Stimulated activated CD4-positive, alpha-beta T cell treated with anti-CD3 and anti-CD28 coated beads, Interleukin-15, amount 100 ng/mL, for 48 hours (primary cell): ENCODE measurements around the gene CCNF.
A peak's percentile ranks its signal among the peaks of the same experiment; 100 is the strongest.

Experiments used
- DNase-seq, 2 donors: peaks; one replicate each; pipeline ENCODE4 v3.0.0-alpha.2; 2020; ENCODE audit warnings: low read depth in 2 of 2

Gene CCNF

GRCh38 chr16:2456551-2457153 is 27.4 kb downstream of the CCNF start:
- DNase-seq: no peak

- no peak for DNase-seq
Observed at GRCh38 chr16:2457267-2457666, 28.0 kb downstream of the CCNF start.

GRCh38 chr16:2457946-2458345 is 28.7 kb downstream of the CCNF start:
- DNase-seq: no peak

- DNase-seq: no peak
Observed at GRCh38 chr16:2458887-2459646, 29.8 kb downstream of the CCNF start.

GRCh38 chr16:2459647-2460390 is 30.6 kb downstream of the CCNF start, which contains the start of gene TEDC2:
TSS of gene TEDC2 (plus strand) at chr16:2460109. CDS start at chr16:2460145, 36 bp downstream.
- peak; percentile 95 to 98 for DNase-seq

- DNase-seq: no peak
Observed at GRCh38 chr16:2460391-2460713, 31.1 kb downstream of the CCNF start.

- no peak for DNase-seq
Observed at GRCh38 chr16:2460916-2461315, 31.7 kb downstream of the CCNF start.

GRCh38 chr16:2462031-2462866 is 33.0 kb downstream of the CCNF start:
- no peak for DNase-seq

GRCh38 chr16:2464333-2464732 is 35.1 kb downstream of the CCNF start:
- DNase-seq: no peak

- DNase-seq: no peak
Observed at GRCh38 chr16:2465653-2466415, 36.6 kb downstream of the CCNF start.

GRCh38 chr16:2466667-2467527 is 37.6 kb downstream of the CCNF start:
- DNase-seq: no peak

- DNase-seq: no peak
Observed at GRCh38 chr16:2467528-2468232, 38.4 kb downstream of the CCNF start.

- no peak for DNase-seq
Observed at GRCh38 chr16:2468233-2468724, 39.0 kb downstream of the CCNF start.

- DNase-seq: no peak
Observed at GRCh38 chr16:2468725-2469398, 39.6 kb downstream of the CCNF start.

- no peak for DNase-seq
Observed at GRCh38 chr16:2469399-2470233, 40.4 kb downstream of the CCNF start.

- no peak for DNase-seq
Observed at GRCh38 chr16:2470234-2470601, 41.0 kb downstream of the CCNF start.

GRCh38 chr16:2470603-2471015 is 41.4 kb downstream of the CCNF start:
- no peak for DNase-seq
